G401.6 (cell line): ENCODE results near the gene ZNF808.
"Not testable (repeated sequence)": the region's sequence is repeated elsewhere in the genome, so short reads cannot be mapped to it uniquely, and the experiment has no call there.

Source experiments
- FAIRE-seq: peaks from 2 replicates; lab custom pipeline; 2012; peaks lifted over from hg19 to GRCh38; lab: Jason Lieb, UNC

ZNF808 gene

DNA sequence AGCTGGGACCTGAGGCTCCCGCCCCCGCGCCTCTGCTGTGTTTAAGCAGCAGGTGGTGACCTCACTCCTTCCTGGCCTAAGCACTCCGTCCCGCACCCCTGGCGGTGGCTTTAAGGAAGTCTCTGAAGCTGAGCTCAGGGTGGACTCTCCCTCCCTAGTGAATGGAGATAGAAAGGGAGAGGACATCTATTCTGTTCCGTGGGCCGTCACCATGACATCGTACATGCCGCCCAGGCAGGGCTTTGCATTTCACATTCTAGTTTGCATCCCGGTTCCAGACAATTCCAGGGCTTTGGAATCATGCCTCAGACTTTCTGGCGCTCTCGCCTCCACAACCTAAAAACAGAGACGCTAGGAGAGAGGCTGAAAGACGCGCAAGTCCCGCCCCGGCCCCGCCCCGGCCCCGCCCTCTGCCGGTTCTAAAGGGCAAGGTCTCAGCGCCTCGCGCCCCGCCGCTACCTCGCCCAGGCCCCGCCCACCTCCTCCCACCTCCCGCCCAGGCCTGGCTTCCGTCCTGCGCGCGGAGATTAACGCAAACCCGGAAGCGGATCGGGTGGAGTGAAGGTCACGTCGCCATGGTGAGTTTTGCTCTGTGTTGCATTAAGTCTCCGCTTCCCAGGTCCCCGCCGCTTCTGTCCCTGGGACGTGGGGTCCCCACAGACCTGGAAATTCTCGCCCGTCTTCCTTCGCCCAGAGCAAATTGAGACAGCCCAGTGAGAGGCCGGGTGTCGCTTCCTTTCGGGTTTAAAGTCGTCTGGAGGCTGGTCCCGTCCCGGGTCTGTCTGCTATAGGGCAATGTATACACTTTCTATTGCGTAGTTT is at the start of gene ZNF808:
TSS of gene ZNF808 (plus strand) at position 535 of the 822 bp plus-strand sequence. CDS start 15,617 bp downstream, outside the sequence.
- FAIRE-seq = no peak

DNA sequence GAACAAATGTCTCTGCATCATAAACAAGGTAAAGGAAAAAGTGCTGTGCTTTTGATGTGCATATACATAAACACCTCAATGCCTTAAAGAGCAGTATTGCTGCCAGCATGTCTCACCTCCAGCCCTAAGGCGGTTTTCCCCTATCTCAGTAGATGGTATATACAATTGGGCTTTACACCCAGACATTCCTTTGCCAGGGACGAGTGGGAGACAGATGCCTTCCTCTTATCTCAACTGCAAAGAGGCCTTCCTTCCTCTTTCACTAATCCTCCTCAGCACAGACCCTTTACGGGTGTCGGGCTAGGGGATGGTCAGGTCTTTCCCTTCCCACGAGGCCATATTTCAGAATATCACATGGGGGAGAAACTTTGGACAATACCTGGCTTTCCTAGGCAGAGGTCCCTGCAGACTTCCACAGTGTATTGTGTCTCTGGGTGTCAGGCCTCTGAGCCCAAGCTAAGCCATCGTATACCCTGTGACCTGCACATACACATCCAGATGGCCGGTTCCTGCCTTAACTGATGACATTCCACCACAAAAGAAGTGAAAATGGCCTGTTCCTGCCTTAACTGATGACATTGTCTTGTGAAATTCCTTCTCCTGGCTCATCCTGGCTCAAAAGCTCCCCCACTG is 43.2 kb upstream of the ZNF808 start:
- FAIRE-seq = not testable (repeated sequence)

DNA sequence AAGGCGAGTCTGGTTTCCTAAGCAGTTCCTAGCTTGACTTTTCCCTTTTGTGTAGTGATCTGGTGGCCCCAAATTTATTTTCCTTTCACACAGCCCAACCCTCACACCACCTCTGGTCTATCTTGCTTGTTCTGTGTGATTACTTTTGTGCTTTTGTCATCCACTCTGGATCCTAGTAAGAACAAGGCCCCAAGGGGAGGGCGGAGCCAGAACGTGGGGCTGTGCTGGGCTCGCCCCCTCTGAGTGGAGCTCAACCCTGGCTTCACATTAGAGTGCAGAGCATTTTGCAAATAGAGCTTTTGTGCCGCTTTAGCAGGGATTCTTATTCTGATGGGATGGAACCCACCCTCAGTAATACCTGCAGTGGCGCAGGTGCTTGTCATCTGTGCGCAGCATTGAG is 42.4 kb upstream of the ZNF808 start:
- not testable (repeated sequence) for FAIRE-seq

DNA sequence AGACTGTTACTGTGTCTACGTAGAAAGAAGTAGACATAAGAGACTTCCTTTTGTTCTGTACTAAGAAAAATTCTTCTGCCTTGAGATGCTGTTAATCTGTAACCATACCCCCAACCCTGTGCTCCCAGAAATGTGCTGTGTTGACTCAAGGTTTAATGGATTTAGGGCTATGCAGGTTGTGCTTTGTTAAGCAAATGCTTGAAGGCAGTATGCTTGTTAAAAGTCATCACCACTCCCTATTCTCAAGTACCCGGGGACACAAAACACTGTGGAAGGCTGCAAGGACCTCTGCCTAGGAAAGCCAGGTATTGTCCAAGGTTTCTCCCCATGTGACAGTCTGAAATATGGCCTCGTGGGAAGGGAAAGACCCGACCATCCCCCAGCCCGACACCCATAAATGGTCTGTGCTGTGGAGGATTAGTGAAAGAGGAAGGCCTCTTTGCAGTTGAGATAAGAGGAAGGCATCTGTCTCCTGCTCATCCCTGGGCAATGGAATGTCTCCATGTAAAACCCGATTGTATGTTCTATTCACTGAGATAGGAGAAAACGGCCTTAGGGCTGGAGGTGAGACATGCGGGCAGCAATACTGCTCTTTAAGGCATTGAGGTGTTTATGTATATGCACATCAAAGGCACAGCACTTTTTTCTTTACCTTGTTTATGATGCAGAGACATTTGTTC is 41.8 kb upstream of the ZNF808 start:
- FAIRE-seq = not testable (repeated sequence)

DNA sequence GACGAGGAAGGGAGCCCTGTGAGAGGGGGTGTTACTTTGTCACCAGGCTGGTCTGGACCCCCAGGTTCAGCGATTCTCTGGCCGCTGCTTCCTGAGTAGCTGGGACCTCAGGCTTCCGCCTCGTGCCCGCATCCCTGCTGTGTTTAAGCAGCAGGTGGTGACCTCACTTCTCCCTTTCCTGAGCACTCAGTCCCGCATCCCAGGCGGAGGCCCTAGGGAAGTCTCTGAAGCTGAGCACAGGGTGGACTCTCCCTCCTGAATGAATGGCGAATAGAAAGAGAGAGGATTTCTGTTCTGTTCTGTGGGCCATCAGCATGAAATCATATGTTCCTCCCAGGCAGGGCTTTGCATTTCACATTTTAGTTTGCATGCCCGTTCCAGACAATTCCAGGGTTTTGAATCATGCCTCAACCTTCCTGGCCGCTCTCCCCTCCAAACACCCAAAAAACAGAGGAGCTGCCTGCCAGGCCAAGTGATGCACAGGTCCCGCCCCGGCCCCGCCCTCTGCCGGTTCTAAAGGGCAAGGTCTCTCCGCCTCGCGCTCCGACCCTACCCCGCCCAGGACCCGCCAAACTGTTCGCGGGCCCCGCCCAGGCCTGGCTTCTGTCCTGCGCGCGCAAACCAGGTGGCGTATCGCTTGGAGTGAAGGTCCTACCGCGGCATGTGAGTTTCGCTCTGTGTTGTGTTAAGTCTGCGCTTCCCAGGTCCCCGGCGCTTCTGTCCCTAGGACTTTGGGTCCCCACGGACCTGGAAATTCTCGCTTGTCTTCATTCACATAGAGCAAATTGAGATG is 35.1 kb upstream of the ZNF808 start:
- FAIRE-seq = no peak

DNA sequence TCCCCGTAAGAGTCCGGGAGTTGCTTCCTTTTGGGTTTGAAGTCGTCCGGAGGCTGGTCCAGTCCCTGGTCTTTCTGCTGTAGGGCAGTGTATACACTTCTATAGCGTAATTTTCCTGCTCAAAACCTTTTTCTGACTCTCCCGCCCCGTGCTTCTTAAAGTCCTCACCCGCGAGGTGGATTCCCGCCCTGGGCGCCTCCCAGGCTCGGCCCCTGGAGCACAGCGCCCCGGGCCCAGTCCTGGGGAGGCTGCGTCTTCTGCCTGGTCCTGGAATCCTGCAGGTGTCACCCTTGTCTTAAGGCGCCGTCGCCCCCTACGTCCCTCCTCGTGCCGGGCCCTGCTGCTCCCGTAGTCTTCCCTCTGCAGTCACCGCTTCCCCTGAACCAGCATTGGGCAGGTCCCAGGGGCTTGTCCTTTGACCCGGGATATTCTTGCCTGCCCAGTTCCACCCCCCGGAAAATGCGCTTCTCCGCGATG is 34.4 kb upstream of the ZNF808 start:
- no peak for FAIRE-seq

DNA sequence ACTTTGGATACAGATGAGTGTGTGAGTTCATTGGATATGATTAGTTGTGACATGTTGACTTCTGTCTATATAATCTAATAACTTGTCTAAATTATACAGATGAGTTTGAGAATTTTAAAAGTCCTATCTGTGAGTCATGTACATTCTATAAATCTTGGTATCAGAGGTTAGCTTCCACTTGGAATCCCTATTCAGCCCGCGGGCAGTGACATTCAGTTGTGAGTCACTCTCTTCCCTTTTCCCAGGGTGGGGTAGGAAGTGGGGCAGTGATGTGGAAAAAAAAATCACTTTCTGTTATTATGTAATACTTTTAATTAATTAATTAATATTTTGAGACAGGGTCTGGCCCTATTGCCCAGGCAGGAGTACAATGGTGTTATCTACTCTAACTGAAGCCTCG is 33.0 kb upstream of the ZNF808 start:
- no peak for FAIRE-seq

DNA sequence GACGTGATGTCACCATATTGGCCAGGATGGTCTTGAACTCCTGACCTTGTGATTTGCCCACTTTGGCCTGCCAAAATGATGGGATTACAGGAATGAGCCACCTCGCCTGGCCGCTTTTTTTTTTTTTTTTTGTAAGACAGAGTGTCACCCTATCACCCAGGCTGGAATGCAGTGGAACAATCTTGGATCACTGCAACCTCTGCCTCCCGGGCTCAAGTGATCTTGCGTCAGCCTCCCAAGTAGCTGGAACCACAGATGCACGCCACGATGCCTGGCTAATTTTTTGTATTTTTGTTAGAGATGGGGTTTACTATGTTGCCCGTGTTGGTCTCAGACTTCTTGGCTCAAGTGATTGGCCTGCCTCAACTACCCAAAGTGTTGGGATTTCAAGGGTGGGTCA is 28.9 kb upstream of the ZNF808 start:
- no peak for FAIRE-seq

DNA sequence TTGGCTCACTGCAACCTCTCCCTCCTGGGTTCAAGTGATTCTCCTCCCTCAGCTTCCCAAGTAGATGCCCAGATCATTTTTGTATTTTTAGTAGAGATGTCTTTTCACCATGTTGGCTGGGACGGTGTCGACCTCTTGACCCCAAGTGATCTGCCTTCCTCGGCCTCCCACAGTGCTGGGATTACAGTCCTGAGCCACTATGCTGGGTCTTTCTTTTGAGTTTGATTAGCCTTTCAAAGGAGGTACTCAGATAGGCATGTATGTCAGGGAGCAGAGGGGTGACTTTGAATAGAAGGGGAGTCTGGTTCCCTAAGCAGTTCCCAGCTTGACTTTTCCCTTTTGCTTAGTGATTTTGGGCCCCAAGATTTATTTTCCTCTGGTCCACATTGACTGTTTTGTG is 27.0 kb upstream of the ZNF808 start:
- not testable (repeated sequence) for FAIRE-seq

DNA sequence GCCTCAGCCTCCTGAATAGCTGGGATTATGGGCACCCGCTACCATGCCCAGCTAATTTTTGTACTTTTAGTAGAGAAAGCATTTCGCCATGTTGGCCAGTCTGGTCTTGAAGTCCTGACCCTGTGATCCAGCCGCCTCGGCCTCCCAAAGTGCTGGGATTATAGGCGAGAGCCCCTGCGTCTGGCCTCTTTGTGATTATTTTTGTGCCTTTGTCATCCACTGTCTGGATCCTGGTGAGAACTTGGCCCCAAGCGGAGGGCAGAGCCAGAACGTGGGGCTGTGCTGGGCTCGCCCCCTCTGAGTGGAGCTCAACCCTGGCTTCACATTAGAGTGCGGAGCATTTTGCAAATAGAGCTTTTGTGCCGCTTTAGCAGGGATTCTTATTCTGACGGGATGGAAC is 26.5 kb upstream of the ZNF808 start:
- FAIRE-seq = not testable (repeated sequence)

DNA sequence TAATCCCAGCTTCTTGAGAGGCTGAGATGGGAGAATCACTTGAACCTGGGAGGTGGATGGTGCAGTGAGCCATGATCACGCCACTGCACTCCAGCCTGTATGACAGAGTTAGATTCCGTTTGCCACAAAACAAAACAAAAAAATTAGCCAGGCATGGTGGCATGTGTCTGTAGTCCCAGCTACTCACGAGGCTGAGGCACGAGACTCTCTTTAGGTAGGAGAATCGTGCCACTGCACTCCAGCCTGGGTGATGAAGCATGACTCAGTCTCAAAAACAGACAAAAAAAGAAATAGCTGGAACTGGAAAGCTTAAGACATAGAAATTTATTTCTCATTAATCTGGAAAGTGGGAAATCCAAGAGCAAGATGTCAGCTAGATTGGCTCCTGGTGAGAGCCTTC is 20.2 kb upstream of the ZNF808 start:
- FAIRE-seq = no peak

DNA sequence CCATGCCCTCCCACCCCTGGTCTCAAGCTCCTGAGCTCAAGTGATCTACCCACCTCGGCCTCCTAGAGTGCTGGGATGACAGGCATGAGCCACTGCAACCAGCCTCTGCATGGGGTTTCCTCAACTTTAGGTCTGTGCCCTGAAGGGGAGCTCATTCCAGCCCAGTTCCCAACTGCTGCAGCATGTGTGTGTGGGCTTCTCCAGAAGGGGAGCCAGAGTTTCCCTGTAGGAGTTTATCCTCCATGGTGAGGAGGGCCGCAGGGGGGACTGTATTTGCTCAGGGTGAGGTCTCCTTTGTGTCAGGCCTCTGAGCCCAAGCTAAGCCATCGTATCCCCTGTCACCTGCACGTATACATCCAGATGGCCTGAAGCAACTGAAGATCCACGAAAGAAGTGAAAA is 11.3 kb upstream of the ZNF808 start:
- no peak for FAIRE-seq

DNA sequence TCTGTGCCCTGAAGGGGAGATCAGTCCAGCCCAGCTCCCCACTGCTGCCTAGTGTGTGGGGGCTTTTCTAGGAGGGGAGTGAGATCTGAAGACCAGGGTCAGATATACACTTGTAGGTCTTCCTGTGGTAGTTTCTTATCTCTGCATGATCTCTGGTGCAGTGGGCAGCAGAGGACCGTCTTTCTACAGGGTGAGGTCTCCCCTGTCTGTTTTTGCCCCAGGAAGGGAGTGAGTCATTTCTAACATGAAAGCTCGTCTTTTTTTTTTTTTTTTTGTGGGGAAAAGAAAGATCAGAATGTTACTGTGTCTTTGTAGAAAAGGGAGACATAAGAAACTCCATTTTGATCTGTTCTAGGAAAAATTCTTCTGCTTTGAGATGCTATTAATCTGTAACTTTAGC is 8.8 kb upstream of the ZNF808 start:
- FAIRE-seq = no peak

DNA sequence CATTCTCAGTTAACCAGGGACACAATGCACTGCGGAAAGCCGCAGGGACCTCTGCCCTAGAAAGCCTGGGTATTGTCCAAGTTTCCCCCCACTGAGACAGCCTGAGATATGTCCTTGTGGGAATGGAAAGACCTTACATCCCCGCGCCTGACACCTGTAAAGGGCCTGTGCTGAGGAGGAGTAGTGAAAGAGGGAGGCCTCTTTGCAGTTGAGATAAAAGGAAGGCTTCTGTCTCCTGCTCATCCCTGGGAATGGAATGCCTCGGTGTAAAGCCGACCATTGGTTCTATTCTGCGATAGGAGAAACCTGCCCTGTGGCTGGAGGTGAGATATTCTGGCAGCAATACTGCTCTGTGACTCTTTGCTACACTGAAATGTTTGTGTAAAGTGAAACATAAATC is 8.3 kb upstream of the ZNF808 start:
- not testable (repeated sequence) for FAIRE-seq

DNA sequence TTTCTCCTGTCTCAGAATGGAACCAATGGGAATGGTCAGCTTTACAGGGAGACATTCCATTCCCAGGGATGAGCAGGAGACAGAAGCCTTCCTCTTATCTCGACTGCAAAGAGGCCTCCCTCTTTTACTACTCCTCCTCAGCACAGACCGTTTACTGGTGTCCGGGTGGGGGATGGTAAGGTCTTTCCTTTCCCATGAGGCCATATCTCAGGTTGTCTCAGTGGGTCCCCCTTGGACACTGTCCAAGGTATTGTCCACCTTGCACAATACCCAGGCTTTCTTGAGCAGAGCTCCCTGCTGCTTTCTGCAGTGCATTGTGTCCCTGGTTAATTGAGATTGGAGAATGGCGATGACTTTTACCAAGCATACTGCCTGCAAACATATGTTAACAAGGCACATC is 7.5 kb upstream of the ZNF808 start:
- no peak for FAIRE-seq

DNA sequence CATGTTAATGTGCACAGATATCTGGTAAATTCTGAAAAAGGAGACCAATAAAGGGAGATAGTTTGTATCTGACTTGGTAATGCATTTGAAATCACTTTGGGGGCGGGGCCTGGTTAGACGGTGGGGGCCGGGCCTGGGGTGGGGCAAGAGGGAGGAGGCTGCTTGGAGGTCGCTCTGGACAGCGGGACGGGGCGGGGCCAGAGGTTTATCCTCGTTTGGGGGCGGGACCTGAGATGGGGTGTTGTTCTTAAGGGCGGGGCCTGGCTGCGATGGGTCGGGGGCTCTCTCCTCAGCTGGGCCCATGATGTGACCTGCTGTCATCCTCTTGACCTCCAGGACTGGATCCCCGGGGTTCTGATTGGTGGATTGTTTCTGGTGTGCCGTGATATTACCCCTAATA is 4.9 kb upstream of the ZNF808 start:
- no peak for FAIRE-seq

DNA sequence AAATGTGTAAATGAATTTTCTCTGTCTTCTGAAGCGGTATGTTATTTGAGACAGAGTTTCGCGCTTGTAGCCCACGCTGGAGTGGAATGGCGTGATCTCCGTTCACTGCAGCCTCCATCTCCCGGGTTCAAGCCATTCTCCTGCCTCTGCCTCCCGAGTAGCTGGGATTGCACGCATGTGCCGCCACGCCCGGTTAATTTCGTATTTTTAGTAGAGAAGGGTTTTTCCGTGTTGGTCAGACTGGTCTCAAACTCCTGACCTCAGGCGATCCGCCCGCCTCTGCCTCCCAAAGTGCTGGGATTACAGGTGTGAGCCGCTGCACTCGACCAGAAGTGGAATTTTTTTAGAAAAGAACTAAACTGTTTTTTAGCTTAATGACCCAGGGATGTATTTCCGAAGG is 3.4 kb upstream of the ZNF808 start:
- FAIRE-seq = no peak

DNA sequence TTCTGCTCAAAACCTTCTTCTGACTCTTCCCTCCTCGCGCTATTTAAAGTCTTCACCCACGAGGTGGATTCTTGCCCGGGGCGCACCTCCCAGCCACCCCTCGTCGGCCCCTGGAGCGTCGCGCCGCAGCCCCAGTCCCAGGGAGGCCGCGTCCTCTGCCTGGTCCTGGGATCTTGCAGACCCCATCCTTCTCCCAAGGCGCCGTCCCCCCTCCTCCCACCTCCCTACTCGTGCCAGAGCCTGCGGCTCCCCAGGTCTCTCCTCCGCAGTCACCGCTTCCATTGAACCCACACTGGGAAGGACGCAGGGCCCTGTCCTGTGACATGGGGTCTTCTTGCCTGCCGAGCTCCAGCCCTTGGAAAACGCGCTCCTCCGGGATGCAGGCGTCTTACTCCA is 486 bp downstream of the ZNF808 start:
- no peak for FAIRE-seq

DNA sequence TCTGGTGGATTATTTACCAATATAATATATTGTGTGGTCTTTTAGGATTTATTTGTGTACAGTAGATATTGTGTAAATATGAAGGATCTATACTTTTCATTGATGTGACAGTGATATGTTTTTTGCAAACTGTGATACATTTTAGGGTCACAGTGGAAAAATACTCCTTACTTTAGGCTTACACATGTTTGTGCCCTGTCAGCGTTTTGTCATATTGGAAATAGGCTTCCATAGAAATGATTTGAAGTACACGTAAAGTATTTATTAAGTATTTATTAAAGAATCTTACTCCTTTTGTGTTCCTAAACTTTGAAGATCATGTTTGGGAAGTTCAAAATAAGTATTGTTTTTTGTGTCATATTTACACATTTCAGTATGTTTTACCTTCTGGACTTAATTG is 5.0 kb downstream of the ZNF808 start:
- FAIRE-seq = no peak

DNA sequence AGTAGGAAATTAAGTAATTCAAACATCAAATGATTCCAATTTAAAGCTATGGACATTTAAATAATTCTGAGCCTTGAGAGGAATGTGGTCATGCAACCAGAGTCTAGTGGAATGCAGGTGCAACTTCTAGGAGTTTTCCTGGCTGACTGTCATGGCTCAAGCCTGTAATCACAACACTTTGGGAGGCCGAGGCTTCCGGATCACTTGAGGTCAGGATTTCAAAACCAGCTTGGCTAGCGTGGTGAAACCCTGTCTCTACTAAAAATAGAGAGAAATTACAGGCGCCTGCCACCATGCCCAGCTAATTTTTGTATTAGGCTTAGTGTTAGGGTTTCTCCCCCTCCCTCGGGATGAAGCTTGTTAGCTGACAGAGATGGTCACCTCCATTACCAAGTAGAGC is 6.4 kb downstream of the ZNF808 start:
- FAIRE-seq = no peak

DNA sequence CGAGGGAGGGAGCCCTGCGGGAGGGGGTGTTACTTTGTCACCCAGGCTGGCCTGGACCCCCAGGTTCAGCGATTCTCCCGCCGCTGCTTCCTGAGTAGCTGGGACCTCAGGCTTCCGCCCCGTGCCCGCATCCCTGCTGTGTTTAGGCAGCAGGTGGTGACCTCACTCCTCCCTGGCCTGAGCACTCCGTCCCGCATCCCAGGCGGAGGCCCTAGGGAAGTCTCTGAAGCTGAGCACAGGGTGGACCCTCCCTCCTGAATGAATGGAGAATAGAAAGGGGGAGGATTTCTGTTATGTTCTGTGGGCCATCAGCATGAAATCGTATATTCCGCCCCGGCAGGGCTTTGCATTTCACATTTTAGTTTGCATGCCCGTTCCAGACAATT is 7.9 kb downstream of the ZNF808 start:
- not testable (repeated sequence) for FAIRE-seq

DNA sequence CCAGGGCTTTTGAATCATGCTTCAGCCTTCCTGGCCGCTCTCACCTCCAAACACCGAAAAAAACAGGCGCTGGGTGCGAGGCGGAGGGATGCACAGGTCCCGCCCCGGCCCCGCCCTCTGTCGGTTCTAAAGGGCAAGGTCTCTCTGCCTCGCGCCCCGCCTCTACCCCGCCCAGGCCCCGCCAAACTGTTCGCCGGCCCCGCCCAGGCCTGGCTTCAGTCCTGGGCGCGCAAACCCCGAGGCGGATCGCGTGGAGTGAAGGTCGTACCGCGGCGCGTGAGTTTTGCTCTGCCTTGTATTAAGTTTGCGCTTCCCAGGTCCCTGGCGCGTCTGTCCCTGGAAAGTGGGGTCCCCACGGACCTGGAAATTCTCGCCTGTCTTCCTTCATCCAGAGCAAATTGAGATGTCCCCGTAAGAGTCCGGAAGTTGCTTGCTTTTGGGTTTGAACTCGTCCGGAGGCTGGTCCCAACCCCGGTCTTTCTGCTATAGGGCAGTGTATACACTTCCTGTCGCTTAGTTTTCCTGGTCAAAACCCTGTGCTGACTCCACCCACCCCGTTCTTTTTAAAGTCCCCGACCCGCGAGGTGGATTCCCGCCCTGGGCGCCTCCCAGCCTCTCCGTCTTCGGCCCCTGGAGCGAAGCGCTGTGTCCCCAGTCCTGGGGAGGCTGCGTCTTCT is 8.4 kb downstream of the ZNF808 start:
- FAIRE-seq = no peak
